ENCODE measurements around the gene DYNC2LI1. TPM values are rescaled to one million over a fixed set of nuclear protein-coding genes. Genes with fewer than 3 reads are reported as not detected.

The DYNC2LI1 gene
- polyA plus RNA-seq, 1 donor (not counting 4 experiments of a cell fraction or from before 2014, with no cell fraction given) = 29.9 TPM

GRCh38 chr2:43791035-43791765 lies 17.4 kb downstream of the DYNC2LI1 start:
- Histone ChIP-seq H3K27me3 (ENCODE audit: control insufficient read depth, extremely low read depth, insufficient read depth, low read length) (no peaks in the 10 kb centered on the region), H3K79me2 (ENCODE audit: control insufficient read depth, insufficient read depth, low read length) (no peaks in the 10 kb centered on the region), H3K36me3 (ENCODE audit: control insufficient read depth in 2 of 2, extremely low read depth in 1 of 2, insufficient read depth in 2 of 2, low read length in 2 of 2) (peaks cover 3 to 12% of the 10 kb centered on the region in 2 experiments), H3K27ac (ENCODE audit: control insufficient read depth, insufficient read depth, low read length) (no peak overlapping the region), H3K9ac (ENCODE audit: control insufficient read depth, extremely low read depth, insufficient read depth, low read length) (no peak overlapping the region), H3K4me1 (ENCODE audit: control insufficient read depth, extremely low read depth, insufficient read depth, low read length) (no peaks in the 10 kb centered on the region), H3K9me3 (ENCODE audit: control insufficient read depth, low read depth, low read length) (no peaks in the 10 kb centered on the region), H3K9me1 (ENCODE audit: control insufficient read depth, extremely low read depth, insufficient read depth, low read length) (no peaks in the 10 kb centered on the region), H3K4me3 (ENCODE audit: control insufficient read depth in 2 of 3, extremely low read depth in 1 of 3, insufficient read depth in 2 of 3, low read depth in 1 of 3, low read length in 3 of 3) (no peak overlapping the region), H4K20me1 (ENCODE audit: control insufficient read depth, extremely low read depth, insufficient read depth, low read length) (no peaks in the 10 kb centered on the region), H2AFZ (ENCODE audit: control insufficient read depth, low read length) (no peak overlapping the region), H3K4me2 (ENCODE audit: control insufficient read depth, extremely low read depth, insufficient read depth, low read depth, low read length) (no peak overlapping the region)
- FAIRE-seq (no peak), DNase-seq (ENCODE audit: low read depth, low spot score) (no peak)
- TF ChIP-seq CTCF (optimal IDR thresholded peaks at IDR 0.05 in 1 of 3, IDR thresholded peaks at IDR 0.05 in 1 of 3, conservative IDR thresholded peaks at IDR 0.05 in 1 of 3; ENCODE audit: extremely low read depth in 1 of 3, insufficient read depth in 2 of 3, low read length in 3 of 3) (no peak), EZH2 (IDR thresholded peaks at IDR 0.05; ENCODE audit: low read length) (no peak)
- dilution Hi-C loops (cut with MboI; ENCODE audit: extremely low pct_ligation_motif_present, low sequenced_read_pairs) = no loop called here

- Histone ChIP-seq H4K20me1 (ENCODE audit: control insufficient read depth, extremely low read depth, insufficient read depth, low read length) (no peaks in the 10 kb centered on the region), H2AFZ (ENCODE audit: control insufficient read depth, low read length) (no peak overlapping the region), H3K4me2 (ENCODE audit: control insufficient read depth, extremely low read depth, insufficient read depth, low read depth, low read length) (no peak overlapping the region), H3K79me2 (ENCODE audit: control insufficient read depth, insufficient read depth, low read length) (no peaks in the 10 kb centered on the region), H3K9ac (ENCODE audit: control insufficient read depth, extremely low read depth, insufficient read depth, low read length) (no peak overlapping the region), H3K36me3 (ENCODE audit: control insufficient read depth in 2 of 2, extremely low read depth in 1 of 2, insufficient read depth in 2 of 2, low read length in 2 of 2) (peaks cover 0 to 12% of the 10 kb centered on the region in 2 experiments), H3K4me3 (ENCODE audit: control insufficient read depth in 2 of 3, extremely low read depth in 1 of 3, insufficient read depth in 2 of 3, low read depth in 1 of 3, low read length in 3 of 3) (no peak overlapping the region), H3K9me1 (ENCODE audit: control insufficient read depth, extremely low read depth, insufficient read depth, low read length) (no peaks in the 10 kb centered on the region), H3K4me1 (ENCODE audit: control insufficient read depth, extremely low read depth, insufficient read depth, low read length) (no peaks in the 10 kb centered on the region), H3K9me3 (ENCODE audit: control insufficient read depth, low read depth, low read length) (no peaks in the 10 kb centered on the region), H3K27me3 (ENCODE audit: control insufficient read depth, extremely low read depth, insufficient read depth, low read length) (no peaks in the 10 kb centered on the region), H3K27ac (ENCODE audit: control insufficient read depth, insufficient read depth, low read length) (no peak overlapping the region)
- DNase-seq (ENCODE audit: low read depth, low spot score) (no peak), FAIRE-seq (no peak)
- dilution Hi-C loops (cut with MboI; ENCODE audit: extremely low pct_ligation_motif_present, low sequenced_read_pairs) = no loop called here
- TF ChIP-seq CTCF (optimal IDR thresholded peaks at IDR 0.05 in 1 of 3, IDR thresholded peaks at IDR 0.05 in 1 of 3, conservative IDR thresholded peaks at IDR 0.05 in 1 of 3; ENCODE audit: extremely low read depth in 1 of 3, insufficient read depth in 2 of 3, low read length in 3 of 3) (no peak), EZH2 (IDR thresholded peaks at IDR 0.05; ENCODE audit: low read length) (no peak)
These were observed 18.8 kb downstream of the DYNC2LI1 start for GRCh38 chr2:43792653-43793052.
